MM.1S (cell line): ENCODE measurements around the gene REC114.

Experiments used
- DNase-seq: peaks from one replicate; pipeline ENCODE4 v3.0.0-alpha.2; 2015
- H2AFZ ChIP-seq: fragments of 300-600 bp; sonication (generic); 2 replicates; pipeline ENCODE4 v1.6.0; 2016; ENCODE audit warnings: antibody characterized with exemption, low read length
- H3F3A ChIP-seq: fragments of 300-600 bp; sonication (generic); 2 replicates; pipeline ENCODE4 v1.6.1; 2016; ENCODE audit warnings: mild to moderate bottlenecking, antibody characterized with exemption, low read length, moderate library complexity, mixed read lengths; ENCODE audit not compliant: insufficient read depth
- H3K27ac ChIP-seq: fragments of 300-600 bp; sonication (generic); 2 replicates; pipeline ENCODE4 v1.5.1; 2016; ENCODE audit warnings: mild to moderate bottlenecking, low read length
- H3K27me3 ChIP-seq: fragments of 300-600 bp; sonication (generic); replicated peaks from 2 replicates; pipeline ENCODE4 v1.6.0; 2016; ENCODE audit warnings: low read length; ENCODE audit not compliant: insufficient read depth
- H3K36me3 ChIP-seq: fragments of 300-600 bp; sonication (generic); replicated peaks from 2 replicates; pipeline ENCODE4 v1.6.1; 2016; ENCODE audit warnings: mild to moderate bottlenecking, low read length, mixed read lengths; ENCODE audit not compliant: insufficient read depth
- H3K4me1 ChIP-seq: fragments of 300-600 bp; sonication (generic); 2 replicates; pipeline ENCODE4 v1.6.1; 2016; ENCODE audit warnings: low read length, mixed read lengths
- H3K4me2 ChIP-seq: fragments of 300-600 bp; sonication (generic); 2 replicates; pipeline ENCODE4 v1.6.0; 2016; ENCODE audit warnings: low read depth, low read length
- H3K4me3 ChIP-seq: fragments of 300-600 bp; sonication (generic); 2 replicates; pipeline ENCODE4 v1.5.1; 2016; ENCODE audit warnings: low read length, mixed read lengths
- H3K79me2 ChIP-seq: fragments of 300-600 bp; sonication (generic); 2 replicates; pipeline ENCODE4 v1.6.1; 2016; ENCODE audit warnings: mixed run types, low read length, mixed read lengths
- H3K9ac ChIP-seq: fragments of 300-600 bp; sonication (generic); 2 replicates; pipeline ENCODE4 v1.6.1; 2016; ENCODE audit warnings: low read length, mixed read lengths
- H3K9me2 ChIP-seq: fragments of 300-600 bp; sonication (generic); replicated peaks from 2 replicates; pipeline ENCODE4 v1.6.1; 2016; ENCODE audit warnings: mild to moderate bottlenecking, low read length, mixed read lengths; ENCODE audit not compliant: insufficient read depth
- H3K9me3 ChIP-seq: fragments of 300-600 bp; sonication (generic); replicated peaks from 2 replicates; pipeline ENCODE4 v1.6.1; 2016; ENCODE audit warnings: mild to moderate bottlenecking, low read length, mixed read lengths; ENCODE audit not compliant: insufficient read depth
- H4K20me1 ChIP-seq: fragments of 300-600 bp; sonication (generic); 2 replicates; pipeline ENCODE4 v1.6.1; 2016; ENCODE audit warnings: mild to moderate bottlenecking, low read length, moderate library complexity, mixed read lengths; ENCODE audit not compliant: insufficient read depth
- CTCF ChIP-seq: fragments of 300-600 bp; sonication (generic); IDR thresholded peaks from 2 replicates; pipeline ENCODE4 v1.5.1; 2016; ENCODE audit warnings: antibody characterized with exemption, low read length, mixed read lengths
- EZH2 ChIP-seq: fragments of 300-600 bp; sonication (generic); optimal IDR thresholded peaks from 2 replicates; pipeline ENCODE3; 2017; ENCODE audit warnings: low read depth, mild to moderate bottlenecking, antibody characterized with exemption, low read length, mixed read lengths
- EZH2phosphoT487 ChIP-seq: fragments of 300-600 bp; sonication (generic); IDR thresholded peaks from 2 replicates; pipeline ENCODE4 v1.6.1; 2018; ENCODE audit warnings: antibody characterized with exemption, low read length

REC114 gene

GRCh38 chr15:73568564-73569280, 125.8 kb downstream of the REC114 start:
- H3K9me2 ChIP-seq, result no peaks in the 10 kb centered on the region
- H3F3A ChIP-seq, result no peaks in the 10 kb centered on the region
- no peak overlapping the region for H3K4me3 ChIP-seq
- H4K20me1 ChIP-seq, result no peaks in the 10 kb centered on the region
- TF ChIP-seq CTCF (no peak), EZH2phosphoT487 (no peak), EZH2 (no peak)
- H3K4me2 ChIP-seq, result no peak overlapping the region
- H3K27me3 ChIP-seq, result no peaks in the 10 kb centered on the region
- H3K79me2 ChIP-seq, result no peaks in the 10 kb centered on the region
- H3K9ac ChIP-seq, result no peak overlapping the region
- no peaks in the 10 kb centered on the region for H3K36me3 ChIP-seq
- H2AFZ ChIP-seq, result no peak overlapping the region
- no peak overlapping the region for H3K27ac ChIP-seq
- no peaks in the 10 kb centered on the region for H3K9me3 ChIP-seq
- DNase-seq, result no peak
- no peaks in the 10 kb centered on the region for H3K4me1 ChIP-seq

- H2AFZ ChIP-seq, result no peak overlapping the region
- no peaks in the 10 kb centered on the region for H4K20me1 ChIP-seq
- no peak overlapping the region for H3K9ac ChIP-seq
- H3K36me3 ChIP-seq, result no peaks in the 10 kb centered on the region
- H3K27ac ChIP-seq, result no peak overlapping the region
- no peak for DNase-seq
- H3K27me3 ChIP-seq, result no peaks in the 10 kb centered on the region
- no peak overlapping the region for H3K4me2 ChIP-seq
- no peaks in the 10 kb centered on the region for H3K4me1 ChIP-seq
- no peaks in the 10 kb centered on the region for H3K9me2 ChIP-seq
- H3K79me2 ChIP-seq, result no peaks in the 10 kb centered on the region
- H3F3A ChIP-seq, result no peaks in the 10 kb centered on the region
- no peaks in the 10 kb centered on the region for H3K9me3 ChIP-seq
- no peak overlapping the region for H3K4me3 ChIP-seq
- no peak for TF ChIP-seq EZH2phosphoT487
- no peak for TF ChIP-seq EZH2
- TF ChIP-seq CTCF, result no peak
Observed at GRCh38 chr15:73569361-73569760, 126.4 kb downstream of the REC114 start.

GRCh38 chr15:73570355-73571032, 127.5 kb downstream of the REC114 start:
- H3K4me1 ChIP-seq, result no peaks in the 10 kb centered on the region
- no peaks in the 10 kb centered on the region for H3F3A ChIP-seq
- DNase-seq, result no peak
- H3K9ac ChIP-seq, result no peak overlapping the region
- no peaks in the 10 kb centered on the region for H3K79me2 ChIP-seq
- no peak overlapping the region for H3K27ac ChIP-seq
- H3K27me3 ChIP-seq, result no peaks in the 10 kb centered on the region
- no peak for TF ChIP-seq EZH2
- no peaks in the 10 kb centered on the region for H4K20me1 ChIP-seq
- H2AFZ ChIP-seq, result no peak overlapping the region
- no peak overlapping the region for H3K4me3 ChIP-seq
- H3K4me2 ChIP-seq, result no peak overlapping the region
- H3K9me3 ChIP-seq, result no peaks in the 10 kb centered on the region
- no peaks in the 10 kb centered on the region for H3K9me2 ChIP-seq
- no peaks in the 10 kb centered on the region for H3K36me3 ChIP-seq

GRCh38 chr15:73571346-73571745, 128.4 kb downstream of the REC114 start:
- H3F3A ChIP-seq, result no peaks in the 10 kb centered on the region
- H3K27me3 ChIP-seq, result no peaks in the 10 kb centered on the region
- H3K27ac ChIP-seq, result no peak overlapping the region
- no peaks in the 10 kb centered on the region for H3K9me2 ChIP-seq
- no peak overlapping the region for H3K4me3 ChIP-seq
- H3K79me2 ChIP-seq, result no peaks in the 10 kb centered on the region
- no peaks in the 10 kb centered on the region for H3K4me1 ChIP-seq
- DNase-seq, result no peak
- H3K9me3 ChIP-seq, result no peaks in the 10 kb centered on the region
- no peak overlapping the region for H3K4me2 ChIP-seq
- no peak for TF ChIP-seq EZH2phosphoT487
- TF ChIP-seq CTCF, result no peak
- no peak for TF ChIP-seq EZH2
- H3K36me3 ChIP-seq, result no peaks in the 10 kb centered on the region
- no peak overlapping the region for H3K9ac ChIP-seq
- H2AFZ ChIP-seq, result no peak overlapping the region
- no peaks in the 10 kb centered on the region for H4K20me1 ChIP-seq
